ENCODE measurements around the gene CRMP1. TPM values are rescaled to one million over a fixed set of nuclear protein-coding genes. Genes with fewer than 3 reads are reported as not detected.

Gene CRMP1
- total RNA-seq, 1 donor from 2014 or later, result 0.49 TPM

DNA sequence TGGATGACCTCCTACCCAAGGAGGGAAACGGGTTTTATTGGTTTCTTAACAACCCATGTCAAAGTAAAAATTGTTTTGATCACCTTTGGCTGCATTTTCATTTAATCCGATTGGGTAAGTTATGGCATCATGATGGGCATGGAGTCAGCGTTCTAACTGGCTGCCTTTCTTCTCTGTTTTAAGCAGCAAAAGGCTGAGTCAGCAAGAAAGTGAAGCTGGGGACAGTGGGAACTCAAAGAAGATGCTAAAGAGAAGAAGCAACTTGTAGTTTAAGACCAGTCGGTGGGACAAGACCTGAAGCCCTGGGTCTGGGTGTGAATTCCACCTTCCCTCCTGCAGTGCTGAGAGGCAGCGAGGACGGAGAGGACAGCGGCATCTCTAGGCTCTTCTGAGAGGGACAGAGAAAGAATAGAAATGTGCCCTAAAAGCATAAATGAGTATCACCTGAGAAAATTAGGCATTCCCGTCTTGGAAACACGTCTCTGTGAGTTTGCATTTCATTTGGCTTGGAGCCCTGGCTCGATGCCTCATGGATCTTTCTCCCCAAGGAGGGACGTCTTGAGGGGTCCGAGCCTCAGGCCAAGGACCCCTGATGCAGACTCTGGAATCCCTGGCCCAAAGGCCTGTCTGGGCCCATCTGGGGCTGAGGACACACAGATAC lies 82.0 kb downstream of the CRMP1 start:
- intact Hi-C loops (cut with DNase I), result no loop called here
- no peak for ATAC-seq
- DNase-seq (ENCODE audit: low spot score), result no peak

DNA sequence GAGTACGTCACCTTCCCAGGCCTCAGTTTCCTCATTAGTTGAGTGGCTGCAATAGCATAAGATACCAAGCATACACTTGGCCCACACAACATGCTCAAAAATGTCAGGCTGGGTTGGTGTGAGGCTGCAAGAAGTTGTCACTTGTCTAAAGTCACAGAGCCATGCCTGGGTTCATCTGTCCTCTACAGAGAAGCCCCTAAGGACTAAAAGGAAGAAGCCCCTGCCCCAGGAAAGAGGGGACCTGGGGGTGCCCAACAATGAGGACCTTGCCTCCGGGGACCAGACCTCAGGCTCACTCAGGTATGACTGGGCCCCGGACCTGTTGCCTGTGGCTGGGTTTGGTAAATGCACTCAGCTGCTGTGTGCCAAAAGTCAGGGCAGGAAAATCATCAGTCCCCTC lies 82.7 kb downstream of the CRMP1 start:
- ATAC-seq, result no peak
- intact Hi-C loops (cut with DNase I), result no loop called here
- DNase-seq (ENCODE audit: low spot score), result no peak

DNA sequence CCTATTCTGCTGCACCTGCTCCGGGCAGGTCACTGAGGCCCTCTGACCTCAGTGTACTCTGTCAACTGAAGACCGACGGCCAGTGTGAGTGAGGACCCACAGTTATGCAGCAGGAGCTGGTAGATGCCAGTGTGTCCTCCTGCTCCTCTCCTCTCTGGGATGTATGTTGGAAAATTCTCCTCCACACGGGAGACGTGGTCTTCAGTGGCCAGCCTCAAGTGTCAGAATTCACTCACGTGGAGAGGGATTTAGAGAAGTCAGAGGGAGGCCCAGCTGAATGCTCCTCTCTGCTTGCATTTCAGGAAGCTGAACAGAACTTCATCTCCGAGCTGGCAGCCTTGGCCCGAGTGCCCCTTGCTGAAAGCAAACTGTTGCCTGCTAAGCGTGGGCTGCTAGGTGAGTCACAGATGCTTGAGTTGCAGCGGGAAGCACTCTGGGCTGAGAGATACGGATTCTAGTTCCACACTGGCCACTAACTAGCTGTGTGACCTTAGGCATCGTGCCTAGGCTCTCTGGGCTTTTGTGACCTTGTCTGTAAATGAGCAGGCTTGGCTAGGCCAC lies 83.6 kb downstream of the CRMP1 start:
- intact Hi-C loops (cut with DNase I), result no loop called here
- DNase-seq (ENCODE audit: low spot score) (no peak), ATAC-seq (no peak)

DNA sequence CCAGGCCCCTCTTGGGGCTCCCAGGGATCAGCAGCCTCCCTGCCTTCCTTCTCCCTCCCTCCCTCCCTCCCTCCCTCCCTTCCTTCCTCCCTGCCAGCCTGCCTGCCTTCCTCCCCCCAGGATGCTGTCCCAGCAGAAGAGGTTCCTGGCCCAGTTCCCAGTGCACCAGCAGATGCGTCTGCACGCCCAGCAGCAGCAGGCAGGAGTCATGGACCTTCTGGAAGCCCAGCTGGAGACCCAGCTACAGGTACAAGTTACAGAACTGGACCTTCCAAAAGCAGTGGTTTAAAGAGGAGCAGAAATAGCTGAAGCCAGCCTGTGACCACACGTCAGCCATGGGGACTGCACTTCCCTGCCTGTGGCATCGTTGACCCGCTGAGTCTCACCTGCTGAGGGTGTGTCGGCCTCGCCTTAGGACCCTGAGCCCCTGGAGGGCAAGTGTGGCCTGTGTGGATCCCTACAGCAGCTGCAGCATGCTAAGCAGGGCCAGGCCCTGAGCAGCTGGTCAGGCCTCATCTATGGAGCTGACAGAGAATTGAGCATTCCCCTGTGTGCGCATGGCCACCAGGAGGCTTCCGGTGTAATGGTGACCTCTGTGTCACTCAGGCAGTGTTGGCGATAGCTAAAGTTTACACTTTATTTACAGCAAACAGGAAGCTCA lies 84.7 kb downstream of the CRMP1 start:
- intact Hi-C loops (cut with DNase I), result no loop called here
- ATAC-seq (no peak), DNase-seq (ENCODE audit: low spot score) (peak; percentile 47)

DNA sequence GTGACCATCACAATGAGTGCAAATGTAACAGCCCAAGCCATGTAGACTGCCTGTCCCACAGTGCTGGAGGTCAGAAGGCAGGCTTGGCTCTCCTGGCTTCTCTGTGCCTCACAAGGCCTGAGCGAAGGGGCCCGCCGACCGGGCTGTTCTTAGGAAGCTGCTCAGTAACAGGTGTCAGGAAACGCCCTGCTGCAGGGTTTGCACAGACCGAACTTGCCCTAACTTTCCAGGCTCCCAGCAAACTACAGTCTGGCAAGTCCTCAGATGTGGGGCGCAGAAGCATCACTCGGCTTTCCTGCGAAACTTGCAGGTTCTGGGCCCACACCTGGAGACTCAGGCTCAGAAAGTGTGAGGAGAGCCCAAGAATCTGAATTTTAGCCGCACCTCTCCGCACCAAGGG lies 87.6 kb downstream of the CRMP1 start:
- intact Hi-C loops (cut with DNase I), result no loop called here
- ATAC-seq (no peak), DNase-seq (ENCODE audit: low spot score) (no peak)

DNA sequence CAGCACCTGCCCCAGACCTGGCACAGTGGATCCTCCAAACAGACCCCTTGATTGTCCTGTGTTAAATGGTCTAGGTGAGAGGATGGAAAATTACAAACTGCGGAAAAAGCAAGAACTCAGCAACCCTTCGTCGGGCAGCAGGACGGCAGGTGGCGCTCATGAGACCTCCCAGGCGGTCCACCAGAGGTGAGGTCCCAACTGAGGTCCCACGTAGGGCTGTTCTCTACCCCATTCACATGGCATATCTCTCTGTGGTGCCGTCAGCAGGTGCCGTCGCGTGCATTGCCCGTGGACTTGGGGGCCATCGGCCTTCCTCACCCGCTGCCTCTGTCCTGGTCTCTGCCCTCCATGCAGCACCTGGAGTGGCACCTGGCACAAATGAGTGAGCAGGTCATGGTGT lies 88.2 kb downstream of the CRMP1 start:
- intact Hi-C loops (cut with DNase I), result no loop called here
- DNase-seq (ENCODE audit: low spot score) (no peak), ATAC-seq (no peak)

DNA sequence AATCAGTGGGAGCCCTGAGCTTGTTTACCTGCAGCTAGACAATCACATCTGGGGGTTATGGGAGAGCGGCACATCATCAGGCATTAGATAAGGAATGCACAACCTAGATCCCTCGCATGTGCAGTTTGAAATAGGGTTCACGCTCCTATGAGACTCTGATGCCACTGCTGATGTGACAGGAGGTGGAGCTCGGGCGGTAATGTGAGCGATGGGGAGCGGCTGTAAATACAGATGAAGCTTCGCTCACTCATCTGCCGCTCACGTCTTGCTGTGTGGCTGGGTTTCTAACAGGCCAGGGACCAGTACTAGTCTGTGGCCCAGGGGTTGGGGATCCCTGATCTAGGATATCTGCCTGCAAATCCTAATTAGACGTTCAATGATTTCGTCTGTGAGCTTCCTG lies 90.3 kb downstream of the CRMP1 start:
- ATAC-seq (no peak), DNase-seq (ENCODE audit: low spot score) (no peak)
- intact Hi-C loops (cut with DNase I), result no loop called here

DNA sequence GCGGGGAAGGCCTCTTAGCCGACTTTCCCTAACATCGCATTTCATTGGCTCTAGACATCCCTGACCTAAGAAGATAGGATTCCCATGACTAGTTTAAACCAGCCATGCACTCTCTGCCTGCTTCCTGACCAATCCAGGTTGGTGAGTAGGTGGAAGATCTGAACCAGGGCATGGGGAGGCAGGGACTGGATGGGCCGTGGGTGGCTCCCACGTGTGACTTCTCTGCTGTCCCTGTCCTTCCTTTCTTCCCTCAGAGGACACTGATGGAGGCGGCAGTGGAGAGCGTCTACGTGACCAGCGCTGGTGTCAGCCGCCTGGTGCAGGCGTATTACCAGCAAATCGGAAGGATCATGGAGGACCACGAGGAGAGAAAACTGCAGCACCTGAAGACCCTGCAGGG lies 91.2 kb downstream of the CRMP1 start:
- intact Hi-C loops (cut with DNase I), result no loop called here
- ATAC-seq (no peak), DNase-seq (ENCODE audit: low spot score) (peak; percentile 22)

DNA sequence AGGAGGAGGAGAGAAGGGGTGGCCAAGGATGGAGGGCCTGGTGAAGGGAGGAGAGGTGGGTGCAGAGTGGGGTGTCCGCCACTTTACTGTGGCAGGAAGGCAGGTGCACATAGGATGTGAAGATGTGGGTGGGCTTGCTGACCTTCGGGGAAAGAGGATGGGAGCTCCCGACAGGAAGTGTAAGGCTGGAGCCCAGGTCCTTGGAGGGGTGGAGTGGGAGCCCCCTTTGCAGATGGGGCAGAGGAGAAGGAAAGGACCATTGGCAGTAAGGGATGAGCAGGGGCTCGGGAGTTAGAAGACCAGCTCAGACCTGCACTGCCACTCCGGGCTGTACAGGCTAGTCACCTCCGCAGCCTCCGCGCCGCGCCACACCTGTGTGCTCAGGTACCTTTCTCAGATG lies 92.4 kb downstream of the CRMP1 start:
- ATAC-seq (peak; percentile 21), DNase-seq (ENCODE audit: low spot score) (peak; percentile 42)
- intact Hi-C loops (cut with DNase I), result no loop called here

DNA sequence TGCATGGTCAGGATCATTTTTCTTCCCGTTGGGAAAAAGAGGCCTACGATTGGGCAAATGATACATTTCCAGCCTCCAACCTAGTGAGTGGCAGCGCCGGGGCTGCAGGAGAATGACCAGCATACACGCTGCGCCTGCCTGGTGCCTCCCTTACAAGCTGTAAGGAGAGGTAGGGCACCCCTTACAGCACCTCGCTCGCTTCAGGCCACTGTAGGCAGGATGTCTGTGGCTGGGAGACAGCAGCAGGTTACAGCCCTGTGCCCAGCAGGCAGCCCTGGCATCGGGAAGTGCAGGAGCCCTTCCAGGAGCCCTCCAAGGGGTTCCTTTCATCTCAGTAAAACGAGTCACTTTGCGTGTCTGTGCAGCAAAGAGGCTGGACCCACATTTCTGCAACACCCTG lies 93.5 kb downstream of the CRMP1 start:
- intact Hi-C loops (cut with DNase I), result no loop called here
- ATAC-seq (no peak), DNase-seq (ENCODE audit: low spot score) (no peak)

DNA sequence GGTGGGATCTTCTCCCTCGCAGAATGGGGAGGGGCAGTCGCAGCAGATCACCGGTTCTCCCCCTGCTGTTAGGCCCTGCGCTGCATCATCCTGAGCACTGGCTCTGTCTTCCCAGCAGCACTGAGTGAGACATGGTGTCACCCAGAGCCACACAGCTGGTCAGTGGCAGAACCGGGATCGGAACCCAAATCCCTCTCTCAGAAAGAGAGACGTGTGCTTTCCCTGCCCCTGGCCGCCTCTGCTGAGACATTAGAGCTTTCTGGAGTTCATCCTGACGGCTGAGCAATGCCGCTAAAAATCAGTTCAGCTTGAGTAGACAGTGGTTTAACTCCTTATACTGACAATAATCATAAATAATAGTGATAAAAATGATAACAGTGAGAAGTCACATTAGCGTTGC lies 93.9 kb downstream of the CRMP1 start:
- intact Hi-C loops (cut with DNase I), result no loop called here
- DNase-seq (ENCODE audit: low spot score) (no peak), ATAC-seq (no peak)

DNA sequence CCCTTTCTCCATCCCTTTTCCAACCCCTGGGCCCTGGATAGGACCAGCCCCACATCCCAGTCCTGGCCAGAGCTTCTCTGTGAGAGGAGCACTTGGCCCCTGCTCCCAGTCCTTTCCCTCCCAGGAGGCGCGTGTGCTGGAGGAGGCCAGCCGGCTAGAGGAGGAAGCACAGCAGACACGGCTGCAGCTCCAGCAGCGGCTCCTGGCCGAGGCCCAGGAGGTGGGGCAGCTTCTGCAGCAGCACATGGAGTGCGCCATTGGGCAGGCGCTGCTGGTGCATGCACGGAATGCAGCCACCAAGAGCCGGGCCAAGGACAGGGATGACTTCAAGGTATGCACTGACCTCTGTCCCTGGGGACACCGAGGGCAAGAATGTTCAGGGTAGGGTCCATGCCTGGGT lies 94.4 kb downstream of the CRMP1 start:
- ATAC-seq, result peak; percentile 22
- DNase-seq (ENCODE audit: low spot score), result peak; percentile 41
- intact Hi-C loops (cut with DNase I), result no loop called here

DNA sequence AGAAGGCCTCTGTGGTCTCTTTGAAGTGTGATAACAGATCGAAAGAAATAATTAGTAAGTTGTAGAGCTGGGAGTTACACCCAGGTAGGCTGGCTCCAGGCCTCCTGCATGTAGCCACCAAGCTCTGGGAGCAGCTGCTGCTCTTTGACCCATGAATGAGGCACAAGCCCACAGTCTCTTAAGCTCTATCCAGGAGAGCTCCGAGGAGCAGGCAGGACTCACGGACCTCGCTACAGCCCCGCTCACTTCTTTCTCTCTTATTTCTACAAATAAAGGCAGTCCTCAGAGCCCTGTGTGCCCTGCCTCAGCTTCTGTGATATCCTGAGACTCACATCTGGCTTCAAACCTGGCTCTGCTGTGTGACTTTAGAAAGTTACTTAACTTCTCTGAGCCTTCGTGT lies 95.0 kb downstream of the CRMP1 start:
- DNase-seq (ENCODE audit: low spot score) (no peak), ATAC-seq (no peak)
- intact Hi-C loops (cut with DNase I), result no loop called here

DNA sequence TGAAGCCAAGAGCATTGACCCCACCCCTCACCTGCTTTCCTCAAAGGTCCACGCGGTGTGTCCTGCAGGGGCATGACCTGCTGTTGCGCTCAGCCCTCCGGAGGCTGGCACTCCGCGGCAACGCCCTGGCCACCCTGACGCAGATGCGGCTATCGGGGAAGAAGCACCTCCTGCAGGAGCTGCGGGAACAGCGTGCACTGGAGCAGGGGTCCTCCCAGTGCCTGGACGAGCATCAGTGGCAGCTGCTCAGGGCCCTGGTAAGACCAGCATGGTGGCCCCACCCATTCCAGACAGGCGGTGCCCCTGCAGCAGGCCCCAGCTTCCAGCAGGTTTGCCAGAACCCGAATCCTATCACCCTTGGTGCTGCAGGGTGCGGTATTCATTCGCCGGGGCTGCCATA lies 95.9 kb downstream of the CRMP1 start:
- peak; percentile 47 for DNase-seq (ENCODE audit: low spot score)
- intact Hi-C loops (cut with DNase I), result no loop called here
- no peak for ATAC-seq

DNA sequence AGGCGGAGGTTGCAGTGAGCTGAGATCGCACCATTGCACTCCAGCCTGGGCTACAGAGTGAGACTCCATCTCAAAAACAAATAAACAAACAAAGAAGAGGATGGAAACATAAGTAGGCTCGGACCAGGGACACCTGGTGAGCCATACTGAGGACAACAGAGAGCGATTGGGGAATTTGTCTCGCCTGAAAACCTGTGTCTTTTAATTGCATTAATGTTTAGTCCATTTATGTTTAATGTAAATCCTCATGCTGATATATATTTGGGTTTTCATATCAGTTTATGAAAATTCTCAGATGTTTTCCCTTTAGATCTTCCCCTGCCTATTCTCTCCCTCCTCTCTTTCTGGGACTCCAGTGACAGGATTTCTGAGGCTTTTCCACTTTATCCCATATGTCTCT lies 97.3 kb downstream of the CRMP1 start:
- no peak for ATAC-seq
- intact Hi-C loops (cut with DNase I), result no loop called here
- DNase-seq (ENCODE audit: low spot score), result no peak

DNA sequence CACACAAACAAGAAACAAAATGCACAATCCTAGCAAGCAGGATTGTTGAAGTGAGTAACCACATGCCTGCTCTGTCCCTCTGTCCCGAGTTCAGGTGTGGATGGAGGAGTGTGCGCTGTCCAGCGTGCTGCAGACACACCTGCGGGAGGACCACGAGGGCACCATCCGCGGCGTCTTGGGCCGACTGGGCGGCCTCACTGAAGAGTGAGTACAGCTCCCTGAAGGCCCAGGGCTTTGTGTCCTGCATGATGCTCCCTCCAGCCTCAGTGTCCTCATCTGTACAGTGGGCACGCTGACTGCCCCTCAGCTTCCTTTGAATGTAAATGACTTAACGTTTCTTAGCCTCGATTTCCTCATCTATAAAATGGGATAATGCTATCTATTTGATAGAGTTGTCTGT lies 99.4 kb downstream of the CRMP1 start:
- ATAC-seq, result no peak
- intact Hi-C loops (cut with DNase I), result no loop called here
- DNase-seq (ENCODE audit: low spot score), result peak; percentile 43

DNA sequence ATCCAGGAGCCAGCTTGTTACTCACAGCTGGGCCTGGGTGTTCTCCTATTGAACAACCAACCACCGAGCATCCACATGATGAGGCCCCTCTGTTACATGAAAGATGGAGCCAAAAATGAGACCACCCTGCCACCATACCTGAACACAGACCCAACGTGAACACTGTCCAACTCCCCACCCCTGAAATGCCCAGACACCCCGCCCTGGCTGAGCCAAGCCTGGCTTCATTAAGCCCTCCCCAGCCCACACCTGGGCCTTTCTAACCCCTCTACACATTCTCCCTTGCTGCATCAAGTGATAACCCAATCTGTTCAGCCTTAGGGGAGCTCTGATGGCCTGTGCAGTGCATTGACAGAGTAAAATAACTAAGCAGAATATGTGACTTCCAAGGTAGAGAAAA lies 101.2 kb downstream of the CRMP1 start:
- ATAC-seq (no peak), DNase-seq (ENCODE audit: low spot score) (peak; percentile 18)
- intact Hi-C loops (cut with DNase I), result no loop called here

DNA sequence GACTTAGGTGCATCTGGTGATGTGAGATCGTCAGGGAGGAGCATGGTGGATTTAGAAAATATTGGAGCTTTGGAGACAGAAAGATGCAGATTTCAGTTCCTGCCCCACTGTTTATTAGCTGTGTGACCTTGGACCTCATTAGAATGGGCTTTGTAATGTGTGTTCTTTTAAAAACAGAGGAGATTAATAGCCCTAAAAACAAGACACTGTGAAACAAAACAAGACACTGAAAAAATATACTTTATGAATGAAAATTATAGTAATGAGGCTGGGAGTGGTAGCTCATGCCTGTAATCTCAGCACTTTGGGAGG lies 102.4 kb downstream of the CRMP1 start:
- DNase-seq (ENCODE audit: low spot score) (no peak), ATAC-seq (no peak)
- intact Hi-C loops (cut with DNase I), result no loop called here

DNA sequence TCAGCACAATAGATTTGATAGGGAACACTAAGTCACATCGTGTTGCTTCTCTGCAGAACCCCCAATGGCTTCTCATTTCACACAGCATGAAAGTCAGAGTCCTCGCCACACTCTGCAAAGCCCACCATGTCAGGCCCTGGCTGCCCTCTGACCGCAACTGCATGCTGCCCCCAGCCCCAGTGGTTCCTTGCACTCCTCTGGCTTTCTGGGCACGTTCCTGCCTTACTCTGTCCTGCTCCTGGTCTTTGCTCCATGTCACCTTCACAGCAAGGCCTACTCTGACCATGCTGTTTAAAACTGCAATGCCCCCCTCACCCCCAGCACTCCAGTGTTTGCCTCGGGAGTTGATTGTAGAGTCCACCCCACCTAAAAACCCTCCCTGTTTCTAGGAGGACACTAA lies 103.7 kb downstream of the CRMP1 start:
- intact Hi-C loops (cut with DNase I), result no loop called here
- ATAC-seq, result no peak
- DNase-seq (ENCODE audit: low spot score), result no peak

DNA sequence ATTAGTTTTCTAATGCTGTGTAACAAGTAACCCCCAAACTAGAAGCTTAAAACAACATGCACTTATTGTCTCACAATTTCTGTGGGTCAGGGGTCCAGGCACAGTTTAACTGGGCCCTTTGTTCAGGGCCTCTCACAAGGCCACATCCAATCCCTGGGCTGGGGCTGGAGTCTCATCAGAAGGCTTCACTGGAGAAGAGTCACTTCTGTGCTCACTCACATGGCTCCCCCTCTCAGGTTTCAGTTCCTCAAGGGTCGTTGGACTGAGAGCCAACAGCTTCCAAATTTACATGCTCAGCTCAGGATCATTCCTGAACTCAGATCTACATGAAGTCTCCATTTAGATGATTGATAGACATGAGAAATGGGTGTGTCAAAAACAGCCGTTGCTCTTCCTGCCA lies 104.7 kb downstream of the CRMP1 start:
- ATAC-seq (no peak), DNase-seq (ENCODE audit: low spot score) (no peak)
- intact Hi-C loops (cut with DNase I), result no loop called here

DNA sequence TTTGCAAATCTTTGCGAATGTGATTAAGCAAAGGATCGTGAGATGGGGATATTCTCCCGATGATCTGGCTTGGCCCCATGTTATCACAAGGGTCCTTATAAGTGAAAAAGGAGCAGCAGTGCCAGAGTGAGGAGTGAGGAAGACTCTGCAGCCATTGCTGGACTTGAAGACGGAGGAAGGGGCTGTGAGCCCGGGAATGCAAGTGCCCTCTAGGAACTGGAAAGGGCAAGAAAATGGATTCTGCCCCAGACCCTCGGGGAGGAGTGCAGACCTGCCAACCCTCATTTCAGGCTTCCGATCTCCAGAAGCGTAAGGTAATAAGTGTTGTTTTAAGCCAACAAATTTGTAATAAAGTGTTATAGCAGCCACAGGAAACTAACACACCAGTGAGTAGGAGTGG lies 105.6 kb downstream of the CRMP1 start:
- DNase-seq (ENCODE audit: low spot score) (no peak), ATAC-seq (no peak)
- intact Hi-C loops (cut with DNase I), result no loop called here
